ENCODE data around the gene NUBPL. TPM values are rescaled to one million over a fixed set of nuclear protein-coding genes. Genes with fewer than 3 reads are reported as not detected.

Gene NUBPL, protein sequence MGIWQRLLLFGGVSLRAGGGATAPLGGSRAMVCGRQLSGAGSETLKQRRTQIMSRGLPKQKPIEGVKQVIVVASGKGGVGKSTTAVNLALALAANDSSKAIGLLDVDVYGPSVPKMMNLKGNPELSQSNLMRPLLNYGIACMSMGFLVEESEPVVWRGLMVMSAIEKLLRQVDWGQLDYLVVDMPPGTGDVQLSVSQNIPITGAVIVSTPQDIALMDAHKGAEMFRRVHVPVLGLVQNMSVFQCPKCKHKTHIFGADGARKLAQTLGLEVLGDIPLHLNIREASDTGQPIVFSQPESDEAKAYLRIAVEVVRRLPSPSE
- 8.3 and 10.0 TPM in 2 replicates for total RNA-seq

DNA sequence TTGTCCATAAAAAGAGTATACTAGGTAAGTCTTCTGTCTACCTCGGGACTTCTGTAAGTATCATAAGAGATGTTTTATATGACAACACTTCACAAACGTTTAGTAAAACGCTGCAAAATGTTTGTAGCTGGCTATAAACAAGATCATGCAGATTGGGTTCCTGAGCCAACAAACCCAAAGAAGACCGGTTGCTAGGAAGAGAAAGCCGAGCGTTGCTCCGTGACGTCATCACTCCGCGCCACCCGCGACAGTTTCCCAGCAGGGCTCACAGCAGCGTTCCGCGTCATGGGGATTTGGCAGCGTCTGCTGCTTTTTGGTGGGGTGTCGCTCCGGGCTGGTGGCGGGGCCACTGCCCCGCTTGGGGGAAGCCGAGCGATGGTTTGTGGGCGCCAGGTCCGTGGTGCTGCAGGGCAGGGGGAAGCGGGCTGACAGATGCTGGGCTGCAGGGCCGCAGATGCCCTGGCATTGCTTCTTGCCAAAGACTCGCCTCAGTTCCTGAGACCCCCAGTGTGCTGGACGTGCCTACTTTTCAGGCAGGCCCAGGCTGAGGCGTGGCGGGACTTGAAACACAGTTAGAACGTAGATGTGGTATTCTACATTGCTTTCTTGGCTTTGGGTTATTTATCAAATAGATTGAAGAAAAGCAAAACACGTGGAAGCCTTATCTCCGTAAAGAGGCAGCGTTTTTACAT, at the start of gene NUBPL:
TSS of gene NUBPL (plus strand) at position 250 of the 692 bp plus-strand sequence. CDS start at position 286, 36 bp downstream.

Other genes starting within 250 kb of the NUBPL start
- 66.2 and 80.1 TPM in 2 replicates for gene HEATR5A, start 140.9 kb upstream of the NUBPL start, total RNA-seq
- 31.7 and 35.3 TPM in 2 replicates for gene DTD2, start 103.9 kb upstream of the NUBPL start, total RNA-seq
- gene GPR33, start 73.4 kb upstream of the NUBPL start, total RNA-seq: not detected in 2 replicates